ENCODE data around the gene LAMA1. TPM values are rescaled to one million over a fixed set of nuclear protein-coding genes. Genes with fewer than 3 reads are reported as not detected.

The LAMA1 gene
- total and polyA plus RNA-seq, 2 donors (not counting 3 experiments of a cell fraction or from before 2014, with no cell fraction given), result 0.04 TPM; not detected in 1

DNA sequence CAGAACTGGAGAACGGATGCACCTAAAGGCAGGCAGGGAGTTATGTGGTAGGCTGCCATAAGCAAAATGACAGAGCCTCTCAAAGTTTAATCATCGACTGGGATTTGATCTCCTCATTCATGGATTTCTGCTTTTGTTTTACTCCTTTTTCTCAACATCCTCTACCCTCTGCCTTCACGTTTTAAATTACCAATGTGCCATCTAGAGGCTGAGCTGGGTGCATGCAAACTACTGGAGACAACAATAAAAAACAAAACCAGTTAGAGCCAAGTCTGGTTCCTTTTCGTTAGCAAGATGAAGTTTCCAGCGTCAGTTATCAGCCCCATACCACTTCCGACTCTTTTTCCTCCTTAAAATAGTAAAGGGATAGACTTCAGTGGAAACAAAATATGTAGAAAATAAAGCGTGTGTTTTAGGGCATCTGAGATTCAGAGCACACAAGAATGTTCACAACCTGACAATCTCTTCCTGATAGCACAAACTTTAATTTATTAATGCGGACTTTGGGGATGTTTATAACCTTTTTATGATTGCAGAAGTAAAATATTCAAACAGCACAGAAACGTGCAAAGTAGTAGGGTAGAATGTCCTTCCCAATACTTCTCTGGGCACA, 117.0 kb downstream of the LAMA1 start:
- no peaks in the 10 kb centered on the region for H3K27me3 ChIP-seq (ENCODE audit: control insufficient read depth in 2 of 2, insufficient read depth in 2 of 2, low read length in 2 of 2)
- H4K20me1 ChIP-seq (replicated peaks; ENCODE audit: control insufficient read depth, extremely low read depth, insufficient read depth, low read length), result no peaks in the 10 kb centered on the region
- H3K36me3 ChIP-seq (ENCODE audit: control insufficient read depth in 2 of 2, extremely low read depth in 1 of 2, insufficient read depth in 2 of 2, low read length in 2 of 2), result no peaks in the 10 kb centered on the region
- no peaks in the 10 kb centered on the region for H3K79me2 ChIP-seq (ENCODE audit: control insufficient read depth, insufficient read depth, low read length)
- no peak overlapping the region for H3K27ac ChIP-seq (ENCODE audit: insufficient read depth, low read depth, low read length)
- DNase-seq (ENCODE audit: low read depth, low spot score) (peak; percentile 9), FAIRE-seq (peak; percentile 46)
- H3K4me3 ChIP-seq (replicated peaks in 1 of 3; ENCODE audit: insufficient read depth in 1 of 3, low read depth in 1 of 3, low read length in 3 of 3), result no peak overlapping the region
- POLR2A ChIA-PET, result no interaction called here
- dilution Hi-C loops (cut with MboI; ENCODE audit: extremely low pct_ligation_motif_present, low sequenced_read_pairs) (no loop called here), intact Hi-C loops (cut with micrococcal nuclease) (loop anchor here (1.0 kb wide), 1 partner anchor 80 kb away; no protein-coding TSS in a partner anchor)
- no peak overlapping the region for H3K4me2 ChIP-seq (ENCODE audit: insufficient read depth, low read length)
- no peak overlapping the region for H3K9ac ChIP-seq (replicated peaks; ENCODE audit: extremely low read depth, insufficient read depth, low read length)
- TF ChIP-seq CTCF (IDR thresholded peaks at IDR 0.05; ENCODE audit: extremely low read depth in 1 of 2, insufficient read depth in 1 of 2, low read depth in 1 of 2, low read length in 2 of 2) (peak in 1 of 2 donors; percentile 43), EZH2 (IDR thresholded peaks at IDR 0.05; ENCODE audit: borderline replicate concordance, low read depth, low read length, severe bottlenecking) (no peak), FOS (IDR thresholded peaks at IDR 0.05; ENCODE audit: borderline replicate concordance, insufficient read depth, low read length) (no peak), MAX (IDR thresholded peaks at IDR 0.05; ENCODE audit: insufficient read depth, insufficient read length) (no peak), JUN (IDR thresholded peaks at IDR 0.05; ENCODE audit: borderline replicate concordance, insufficient read depth, insufficient read length, low read depth) (no peak), POLR2AphosphoS5 (IDR thresholded peaks at IDR 0.05; ENCODE audit: insufficient read depth, low read depth, low read length) (no peak)
- H3K9me3 ChIP-seq (replicated peaks; ENCODE audit: control insufficient read depth, insufficient read depth, low read length), result no peaks in the 10 kb centered on the region
- H2AFZ ChIP-seq (ENCODE audit: low read depth, low read length), result no peak overlapping the region
- H3K9me1 ChIP-seq (replicated peaks; ENCODE audit: control insufficient read depth, extremely low read depth, insufficient read depth, low read length), result no peaks in the 10 kb centered on the region
- no TSS peak for BruUV-seq (replicated peaks)
- CTCF ChIA-PET, result interaction anchor here (0.7 to 1.6 kb wide), 4 partner anchors 9 to 177 kb away, joined by 3 to 5 read pairs (median 4); no protein-coding TSS in a partner anchor
- H3K4me1 ChIP-seq (ENCODE audit: control insufficient read depth, extremely low read depth, insufficient read depth, low read length), result no peaks in the 10 kb centered on the region

Data from endothelial cell of umbilical vein (primary cell).